Measurements from ENCODE around the gene KLHL17.

Gene KLHL17

GRCh38 chr1:938088-938683, 22.2 kb upstream of the KLHL17 start:
- H3K27ac ChIP-seq (ENCODE audit: low read length) = no peak overlapping the region
- no peak overlapping the region for H3K4me3 ChIP-seq (ENCODE audit: low read length)
- peaks cover 3% of the 10 kb centered on the region; the same call in 1 of the 2 replicates for H3K36me3 ChIP-seq (ENCODE audit: control insufficient read depth, insufficient read depth, low read length)
- peaks cover 16% of the 10 kb centered on the region for H3K4me1 ChIP-seq (ENCODE audit: control insufficient read depth, insufficient read depth, low read length)
- DNase-seq (ENCODE audit: low read depth, low spot score) = no peak
- H3K27me3 ChIP-seq (ENCODE audit: control insufficient read depth, insufficient read depth, low read length) = peaks cover 56% of the 10 kb centered on the region
- no peaks in the 10 kb centered on the region for H3K9me3 ChIP-seq (ENCODE audit: control insufficient read depth, insufficient read depth, low read length)
- no CpG with 5 or more reads among the region's 15 CpGs for WGBS (ENCODE audit: insufficient coverage, insufficient read length)

- Histone ChIP-seq H3K4me1 (ENCODE audit: control insufficient read depth, insufficient read depth, low read length) (peaks cover 17% of the 10 kb centered on the region), H3K27ac (ENCODE audit: low read length) (no peak overlapping the region), H3K36me3 (ENCODE audit: control insufficient read depth, insufficient read depth, low read length) (peaks cover 3% of the 10 kb centered on the region; the same call in 1 of the 2 replicates), H3K9me3 (ENCODE audit: control insufficient read depth, insufficient read depth, low read length) (no peaks in the 10 kb centered on the region), H3K4me3 (ENCODE audit: low read length) (no peak overlapping the region), H3K27me3 (ENCODE audit: control insufficient read depth, insufficient read depth, low read length) (peaks cover 50% of the 10 kb centered on the region)
- DNase-seq (ENCODE audit: low read depth, low spot score) = no peak
- WGBS (ENCODE audit: insufficient coverage, insufficient read length) = no CpG with 5 or more reads among the region's 30 CpGs
These were observed 21.5 kb upstream of the KLHL17 start for GRCh38 chr1:938711-939489.

- WGBS (ENCODE audit: insufficient coverage, insufficient read length) = no CpG with 5 or more reads among the region's 21 CpGs
These were observed 20.8 kb upstream of the KLHL17 start for GRCh38 chr1:939511-940106.

GRCh38 chr1:940107-941014, 20.0 kb upstream of the KLHL17 start:
- Histone ChIP-seq H3K27ac (ENCODE audit: low read length) (no peak overlapping the region), H3K27me3 (ENCODE audit: control insufficient read depth, insufficient read depth, low read length) (peaks cover 44% of the 10 kb centered on the region), H3K36me3 (ENCODE audit: control insufficient read depth, insufficient read depth, low read length) (peaks cover 3% of the 10 kb centered on the region; the same call in 1 of the 2 replicates), H3K9me3 (ENCODE audit: control insufficient read depth, insufficient read depth, low read length) (no peaks in the 10 kb centered on the region), H3K4me1 (ENCODE audit: control insufficient read depth, insufficient read depth, low read length) (peaks cover 13% of the 10 kb centered on the region), H3K4me3 (ENCODE audit: low read length) (no peak overlapping the region; the same call in 1 of the 2 replicates)
- DNase-seq (ENCODE audit: low read depth, low spot score) = no peak
- WGBS (ENCODE audit: insufficient coverage, insufficient read length) = no CpG with 5 or more reads among the region's 86 CpGs

More at GRCh38 chr1:939511-940106, 20.8 kb upstream of the KLHL17 start:
- Histone ChIP-seq H3K27ac (ENCODE audit: low read length) (no peak overlapping the region), H3K27me3 (ENCODE audit: control insufficient read depth, insufficient read depth, low read length) (peaks cover 50% of the 10 kb centered on the region), H3K9me3 (ENCODE audit: control insufficient read depth, insufficient read depth, low read length) (no peaks in the 10 kb centered on the region), H3K36me3 (ENCODE audit: control insufficient read depth, insufficient read depth, low read length) (peaks cover 3% of the 10 kb centered on the region; the same call in 1 of the 2 replicates), H3K4me1 (ENCODE audit: control insufficient read depth, insufficient read depth, low read length) (peaks cover 17% of the 10 kb centered on the region), H3K4me3 (ENCODE audit: low read length) (no peak overlapping the region)
- no peak for DNase-seq (ENCODE audit: low read depth, low spot score)

GRCh38 chr1:941015-941587, 19.3 kb upstream of the KLHL17 start:
- no peak overlapping the region; the same call in 1 of the 2 replicates for H3K4me3 ChIP-seq (ENCODE audit: low read length)
- peaks cover 12% of the 10 kb centered on the region for H3K4me1 ChIP-seq (ENCODE audit: control insufficient read depth, insufficient read depth, low read length)
- no peaks in the 10 kb centered on the region for H3K9me3 ChIP-seq (ENCODE audit: control insufficient read depth, insufficient read depth, low read length)
- no CpG with 5 or more reads among the region's 36 CpGs for WGBS (ENCODE audit: insufficient coverage, insufficient read length)
- peaks cover 38% of the 10 kb centered on the region for H3K27me3 ChIP-seq (ENCODE audit: control insufficient read depth, insufficient read depth, low read length)
- H3K27ac ChIP-seq (ENCODE audit: low read length) = no peak overlapping the region
- DNase-seq (ENCODE audit: low read depth, low spot score) = no peak
- peaks cover 7% of the 10 kb centered on the region; the same call in 1 of the 2 replicates for H3K36me3 ChIP-seq (ENCODE audit: control insufficient read depth, insufficient read depth, low read length)

- Histone ChIP-seq H3K4me1 (ENCODE audit: control insufficient read depth, insufficient read depth, low read length) (peaks cover 12% of the 10 kb centered on the region), H3K27ac (ENCODE audit: low read length) (no peak overlapping the region), H3K36me3 (ENCODE audit: control insufficient read depth, insufficient read depth, low read length) (peaks cover 10% of the 10 kb centered on the region; the same call in 1 of the 2 replicates), H3K4me3 (ENCODE audit: low read length) (peak overlapping the region; percentile 36; the same call in 1 of the 2 replicates), H3K9me3 (ENCODE audit: control insufficient read depth, insufficient read depth, low read length) (no peaks in the 10 kb centered on the region), H3K27me3 (ENCODE audit: control insufficient read depth, insufficient read depth, low read length) (peaks cover 35% of the 10 kb centered on the region)
- no peak for DNase-seq (ENCODE audit: low read depth, low spot score)
- WGBS (ENCODE audit: insufficient coverage, insufficient read length) = no CpG with 5 or more reads among the region's 98 CpGs
These were observed 18.6 kb upstream of the KLHL17 start for GRCh38 chr1:941588-942383.

- peak overlapping the region; percentile 36; the same call in 1 of the 2 replicates for H3K4me3 ChIP-seq (ENCODE audit: low read length)
- no peak overlapping the region for H3K27ac ChIP-seq (ENCODE audit: low read length)
- peaks cover 31% of the 10 kb centered on the region for H3K27me3 ChIP-seq (ENCODE audit: control insufficient read depth, insufficient read depth, low read length)
- no peak for DNase-seq (ENCODE audit: low read depth, low spot score)
- H3K4me1 ChIP-seq (ENCODE audit: control insufficient read depth, insufficient read depth, low read length) = peaks cover 12% of the 10 kb centered on the region
- peaks cover 10% of the 10 kb centered on the region; the same call in 1 of the 2 replicates for H3K36me3 ChIP-seq (ENCODE audit: control insufficient read depth, insufficient read depth, low read length)
- H3K9me3 ChIP-seq (ENCODE audit: control insufficient read depth, insufficient read depth, low read length) = no peaks in the 10 kb centered on the region
- no CpG with 5 or more reads among the region's 48 CpGs for WGBS (ENCODE audit: insufficient coverage, insufficient read length)
These were observed 18.0 kb upstream of the KLHL17 start for GRCh38 chr1:942411-942821.

- Histone ChIP-seq H3K9me3 (ENCODE audit: control insufficient read depth, insufficient read depth, low read length) (no peaks in the 10 kb centered on the region), H3K4me1 (ENCODE audit: control insufficient read depth, insufficient read depth, low read length) (peaks cover 12% of the 10 kb centered on the region), H3K4me3 (ENCODE audit: low read length) (peak overlapping the region; percentile 36; the same call in 1 of the 2 replicates), H3K36me3 (ENCODE audit: control insufficient read depth, insufficient read depth, low read length) (peaks cover 15% of the 10 kb centered on the region; the same call in 1 of the 2 replicates), H3K27ac (ENCODE audit: low read length) (no peak overlapping the region), H3K27me3 (ENCODE audit: control insufficient read depth, insufficient read depth, low read length) (peaks cover 31% of the 10 kb centered on the region)
- DNase-seq (ENCODE audit: low read depth, low spot score) = no peak
- WGBS (ENCODE audit: insufficient coverage, insufficient read length) = no CpG with 5 or more reads among the region's 27 CpGs
These were observed 17.4 kb upstream of the KLHL17 start for GRCh38 chr1:942864-943533.

Measured in iPS DF 6.9 (cell line).